HG03521 (cell line): ENCODE data around the gene LMO7.

ENCODE experiments used
- ATAC-seq: cut with Tn5 transposase; IDR thresholded peaks from one replicate; pipeline ENCODE4 v1.9.1; 2021; ENCODE audit warnings: mild to moderate bottlenecking, moderate library complexity; ENCODE audit not compliant: unreplicated experiment

The LMO7 gene

DNA sequence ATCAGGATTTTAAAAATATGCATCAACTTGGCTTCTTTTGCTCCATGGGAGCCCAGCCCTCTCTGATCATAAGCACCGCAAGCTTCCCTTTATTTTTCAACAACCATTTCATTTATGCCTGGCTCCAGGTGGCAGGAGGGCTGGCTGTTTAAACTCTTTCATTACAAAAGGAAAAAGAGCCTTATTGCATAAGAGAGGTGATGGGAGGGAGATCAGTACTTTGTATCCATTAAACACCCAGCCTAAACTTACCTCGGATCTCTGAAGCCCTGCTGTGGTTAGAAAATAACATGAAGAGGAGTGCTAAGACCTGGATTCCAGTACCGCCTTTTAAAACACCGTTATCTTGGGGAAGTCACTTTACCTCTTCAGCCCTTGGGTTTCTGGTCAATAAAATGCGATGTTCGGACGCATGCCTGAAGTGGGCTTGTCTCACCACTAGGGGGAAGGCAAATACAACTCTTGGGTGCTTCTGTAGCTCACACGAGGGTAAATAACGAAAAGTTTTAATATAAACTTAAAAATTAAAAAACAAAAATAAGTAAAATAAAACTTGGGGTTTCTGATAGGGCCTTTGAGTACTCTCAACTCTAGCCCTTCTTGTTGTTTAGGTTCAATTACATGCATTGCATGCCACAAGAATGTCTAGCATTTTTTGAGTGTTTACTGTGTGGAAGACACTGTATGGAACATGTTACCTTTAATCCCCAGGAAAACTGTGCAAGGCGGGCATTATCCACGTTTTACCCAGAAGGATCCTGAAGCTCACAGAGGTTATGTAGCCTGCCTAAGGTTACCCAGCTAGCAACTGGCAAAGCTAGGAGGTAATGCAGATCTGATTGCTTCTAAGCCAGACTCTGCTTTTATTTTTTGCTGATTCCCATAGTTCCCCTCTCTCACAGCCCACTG, 240.3 kb downstream of the LMO7 start:
- ATAC-seq = peak; percentile 91

DNA sequence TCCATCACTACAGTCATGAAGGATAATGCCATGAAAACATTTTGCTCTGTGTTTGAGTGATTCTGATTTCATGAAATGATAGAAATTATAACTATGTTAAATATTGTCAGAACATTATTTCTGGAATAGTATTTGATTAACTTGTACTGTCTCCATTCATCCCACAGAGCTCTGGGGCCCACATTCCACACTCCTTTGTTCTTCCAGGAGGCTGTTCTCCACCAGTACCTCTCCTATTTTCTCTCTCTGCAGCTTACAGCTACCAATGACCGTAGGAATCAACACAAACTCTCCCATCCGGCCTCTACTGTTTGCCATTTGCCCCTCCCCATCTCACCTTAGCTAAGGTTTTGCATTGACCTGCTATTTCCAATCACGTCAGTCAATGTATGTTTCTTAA, 240.9 kb downstream of the LMO7 start:
- ATAC-seq = no peak

DNA sequence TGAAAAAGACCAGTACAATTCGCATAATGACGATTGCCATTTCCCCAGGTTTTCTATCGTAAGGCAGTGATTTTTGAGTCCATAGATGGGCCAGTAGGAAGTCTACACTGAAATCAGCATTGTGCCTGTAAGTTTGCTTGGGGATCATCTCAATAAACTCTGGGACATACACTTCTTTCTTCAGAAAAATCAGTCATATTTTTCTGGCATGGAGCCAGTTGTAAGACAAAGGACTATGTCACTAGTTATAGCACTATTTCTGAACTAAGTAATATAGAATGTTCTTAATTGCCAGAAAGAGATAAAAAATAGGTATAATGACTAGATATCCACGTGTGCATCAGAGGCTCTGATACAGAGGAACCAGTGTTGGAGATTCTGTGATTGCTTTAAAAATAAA, 243.5 kb downstream of the LMO7 start:
- ATAC-seq = no peak

DNA sequence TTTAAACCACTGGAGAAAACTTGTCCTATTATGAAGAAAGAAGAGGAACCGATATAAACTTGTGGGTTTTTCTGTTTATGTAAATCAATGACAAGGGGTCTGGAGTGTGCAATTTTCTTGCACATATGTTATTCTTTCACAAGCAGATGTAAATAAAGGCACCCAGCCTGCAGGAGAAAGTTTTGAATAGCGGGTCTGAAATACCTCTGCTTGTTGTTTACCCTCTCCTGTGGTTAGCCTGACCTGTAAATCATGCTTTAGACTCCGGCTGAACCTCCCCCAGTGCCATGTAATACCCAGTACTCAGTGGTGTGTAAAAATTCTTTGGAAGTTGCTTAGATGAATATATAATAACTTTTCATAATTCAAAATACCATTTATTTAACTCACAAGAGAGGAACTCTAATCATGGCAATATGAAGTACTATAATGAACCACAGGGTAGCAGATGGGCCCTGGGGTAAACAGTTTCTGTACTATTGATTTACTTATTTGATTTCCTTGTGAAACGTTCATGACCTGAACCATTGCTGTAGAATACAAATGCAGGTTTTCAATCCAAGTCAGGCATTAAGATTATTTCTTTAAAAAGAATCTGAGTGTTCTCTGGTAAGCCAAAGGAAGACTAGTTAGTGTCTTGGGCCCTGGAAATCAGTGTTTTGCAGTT, 245.1 kb downstream of the LMO7 start:
- no peak for ATAC-seq

DNA sequence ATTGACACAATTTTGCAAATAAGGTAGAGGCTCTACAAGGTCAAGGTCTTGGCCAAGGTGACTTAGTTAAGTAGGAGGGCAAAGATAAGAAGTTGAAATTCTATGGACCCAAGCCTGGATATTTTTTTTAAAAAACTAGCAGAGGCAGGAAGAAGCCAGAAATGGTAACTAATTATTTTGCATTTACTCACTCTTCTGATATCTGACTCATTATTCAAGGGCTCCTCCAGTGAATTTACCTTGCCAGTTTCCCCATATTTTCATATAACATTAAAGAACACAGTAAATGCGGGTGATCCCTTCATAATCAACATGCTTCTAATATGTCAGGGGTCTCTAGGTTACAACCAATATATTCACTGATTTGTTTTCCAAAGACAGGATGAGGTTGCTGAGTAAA, 246.1 kb downstream of the LMO7 start:
- no peak for ATAC-seq

DNA sequence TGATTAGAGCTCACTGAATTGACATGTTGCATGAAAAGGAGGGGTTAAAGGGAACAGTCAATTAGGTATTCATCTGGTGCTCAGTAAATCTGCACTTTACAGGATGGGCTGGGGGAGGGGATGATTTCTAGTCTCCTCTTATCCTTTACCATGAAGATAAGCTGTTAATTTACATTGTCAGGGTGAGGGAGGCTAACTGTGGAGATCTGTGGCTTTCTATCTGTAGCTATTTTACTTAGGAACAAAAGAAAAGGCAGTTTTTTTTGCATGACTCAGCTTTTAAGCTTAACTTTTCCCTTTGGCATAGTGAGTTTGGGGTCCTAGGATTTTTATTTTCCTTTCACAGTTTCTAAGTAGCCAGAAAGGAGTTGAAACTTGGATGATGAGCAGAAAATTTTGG, 253.3 kb downstream of the LMO7 start:
- no peak for ATAC-seq

DNA sequence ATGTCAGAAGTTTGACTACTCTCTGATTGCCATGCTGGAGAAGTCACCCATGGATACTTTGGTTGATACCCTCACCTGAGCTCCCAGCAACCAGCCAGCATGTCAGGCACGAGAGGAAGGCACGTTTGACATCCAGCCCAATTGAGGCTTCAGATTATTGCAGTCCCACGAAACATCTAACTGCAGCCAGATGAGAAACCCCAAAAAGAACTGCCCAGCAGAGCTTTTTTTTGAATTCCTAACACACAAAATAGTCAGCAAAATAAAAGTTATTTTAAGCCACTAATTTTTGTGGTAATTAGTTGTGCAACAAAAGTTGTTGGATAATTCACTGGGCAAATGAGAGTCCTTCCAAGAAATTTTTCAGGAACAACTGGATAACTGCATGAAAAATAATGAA, 259.0 kb downstream of the LMO7 start:
- ATAC-seq = no peak

DNA sequence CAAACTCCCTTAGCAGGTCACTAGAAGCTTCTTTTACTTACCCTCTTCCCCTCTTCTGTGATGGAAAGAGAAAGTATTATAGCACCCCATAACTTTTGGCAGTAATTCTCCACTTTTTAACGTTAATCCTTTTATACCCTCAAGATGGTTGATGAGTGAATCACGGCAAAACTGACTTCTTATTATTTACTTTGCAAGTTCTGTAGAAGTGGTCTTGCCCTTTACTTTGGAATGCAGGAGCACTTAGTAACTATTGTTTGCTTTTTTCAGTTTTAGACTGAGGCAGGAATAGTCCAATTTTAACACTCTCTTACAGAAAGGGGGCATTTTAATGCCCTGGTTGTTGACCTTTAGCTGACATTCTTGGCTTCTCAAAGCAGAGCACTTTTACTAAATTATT, 260.1 kb downstream of the LMO7 start:
- no peak for ATAC-seq

DNA sequence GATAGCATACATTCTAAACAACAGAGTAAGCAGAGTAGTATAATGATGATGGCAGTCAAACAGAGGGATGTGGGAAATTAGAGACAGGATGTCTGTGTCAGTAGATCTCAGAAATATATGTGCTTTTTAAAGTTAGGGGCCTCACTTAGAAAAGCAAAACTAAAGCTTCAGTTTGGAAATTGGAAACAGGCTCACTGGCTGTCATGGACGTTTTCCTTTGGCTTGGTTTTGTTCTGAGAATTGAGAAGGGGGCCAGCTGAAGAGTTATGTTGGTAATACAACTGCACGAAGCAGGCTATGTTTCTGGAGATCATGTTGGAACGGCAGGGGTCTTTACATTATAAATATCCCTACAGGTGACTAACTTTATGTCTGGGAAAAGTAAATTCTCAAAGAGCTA, 261.3 kb downstream of the LMO7 start:
- ATAC-seq = no peak

DNA sequence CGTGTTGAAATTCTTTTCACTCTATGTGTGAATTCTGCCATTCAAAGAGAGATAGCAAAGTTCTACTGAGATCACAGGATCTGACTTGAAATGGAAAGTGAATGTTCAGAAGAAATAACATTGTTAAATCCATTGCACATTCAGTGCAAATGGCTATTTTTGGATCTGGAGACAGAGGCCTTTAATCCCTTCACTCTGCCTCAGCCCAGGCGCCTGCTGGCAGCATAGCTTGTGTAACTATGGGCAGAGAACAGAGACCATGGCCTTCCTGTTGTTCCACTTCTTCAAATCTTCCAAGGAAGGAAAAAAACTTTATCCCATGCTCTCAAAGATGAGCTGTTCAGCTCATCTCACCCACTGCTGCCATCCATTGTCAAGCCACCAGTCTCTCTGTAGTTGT, 265.4 kb downstream of the LMO7 start:
- no peak for ATAC-seq

DNA sequence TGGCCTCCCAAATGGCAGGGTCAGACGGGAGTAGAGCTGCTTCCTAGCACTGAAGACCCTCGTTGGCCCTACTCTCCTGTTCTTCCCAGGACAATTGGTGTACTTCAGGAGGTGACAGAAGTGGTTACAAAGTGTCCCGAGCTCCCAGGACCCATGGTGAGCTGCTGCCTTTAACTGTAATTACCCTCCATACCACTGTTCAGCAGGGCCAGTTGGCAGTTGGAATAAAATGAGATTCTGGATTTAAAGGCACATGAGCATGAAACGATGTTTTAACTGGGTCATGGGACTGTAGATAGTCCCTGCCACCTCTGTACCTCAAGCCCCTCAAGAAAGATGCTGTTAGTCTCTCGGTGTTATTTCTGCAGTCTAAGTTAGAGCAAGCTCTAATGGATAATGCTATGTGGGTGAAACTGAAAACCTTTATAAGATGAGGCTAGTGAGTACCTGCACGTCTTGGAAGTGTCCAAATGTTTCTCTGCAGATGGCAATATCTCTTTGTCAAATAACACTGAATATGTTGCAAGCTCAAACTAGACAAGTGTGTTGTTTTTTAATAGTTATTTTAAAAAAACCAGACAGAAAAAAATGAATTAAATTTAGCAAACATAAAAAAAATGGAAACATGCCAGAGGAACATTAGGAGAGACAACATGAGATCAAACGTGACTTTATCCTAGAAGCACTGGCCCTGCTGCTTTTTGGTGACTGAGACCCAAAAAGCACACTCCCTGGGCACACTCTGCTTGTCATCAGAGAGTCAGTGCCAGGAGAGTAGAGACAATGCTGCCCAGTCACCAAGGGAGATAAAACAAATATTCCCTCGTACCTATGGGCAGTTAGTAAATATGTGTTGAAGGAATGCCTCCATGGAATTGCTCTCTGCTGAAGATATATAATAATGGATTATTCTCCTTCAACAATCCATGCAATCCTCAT, 266.3 kb downstream of the LMO7 start:
- ATAC-seq = no peak

DNA sequence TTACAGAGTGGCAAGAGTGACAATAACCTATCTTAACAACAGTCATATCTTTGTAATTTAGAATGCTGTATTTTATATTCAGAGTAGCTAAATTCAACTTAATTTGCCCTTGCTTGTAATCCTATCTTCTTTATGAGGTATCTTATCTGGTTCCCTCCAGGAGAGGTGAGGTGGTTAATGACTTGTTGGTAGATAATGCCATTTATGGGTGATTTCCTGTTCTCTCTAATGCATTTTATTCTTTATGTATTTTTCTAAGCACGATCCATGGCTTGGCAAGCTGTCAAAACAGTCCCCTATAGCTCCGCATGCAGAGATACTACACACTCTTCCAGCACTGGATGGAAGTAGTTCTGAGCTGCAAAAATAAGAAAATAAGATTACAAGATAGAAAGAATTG, 267.9 kb downstream of the LMO7 start:
- no peak for ATAC-seq

DNA sequence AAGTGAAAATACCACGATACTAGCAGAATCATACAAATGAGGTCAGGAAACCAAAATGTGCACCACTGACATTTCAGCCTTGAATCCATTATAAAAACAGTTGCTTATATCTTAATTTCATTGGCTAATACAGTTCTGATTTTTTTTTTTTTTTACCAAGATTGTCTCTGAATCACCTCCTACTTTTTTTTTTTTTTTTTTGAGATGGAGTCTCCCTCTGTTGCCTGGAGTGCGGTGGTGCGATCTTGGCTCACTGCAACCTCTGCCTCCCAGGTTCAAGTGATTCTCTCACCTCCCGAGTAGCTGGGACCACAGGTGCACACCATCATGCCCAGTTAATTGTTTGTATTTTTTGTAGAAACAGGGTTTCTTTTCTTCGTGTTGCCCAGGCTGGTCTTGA, 270.2 kb downstream of the LMO7 start:
- no peak for ATAC-seq

DNA sequence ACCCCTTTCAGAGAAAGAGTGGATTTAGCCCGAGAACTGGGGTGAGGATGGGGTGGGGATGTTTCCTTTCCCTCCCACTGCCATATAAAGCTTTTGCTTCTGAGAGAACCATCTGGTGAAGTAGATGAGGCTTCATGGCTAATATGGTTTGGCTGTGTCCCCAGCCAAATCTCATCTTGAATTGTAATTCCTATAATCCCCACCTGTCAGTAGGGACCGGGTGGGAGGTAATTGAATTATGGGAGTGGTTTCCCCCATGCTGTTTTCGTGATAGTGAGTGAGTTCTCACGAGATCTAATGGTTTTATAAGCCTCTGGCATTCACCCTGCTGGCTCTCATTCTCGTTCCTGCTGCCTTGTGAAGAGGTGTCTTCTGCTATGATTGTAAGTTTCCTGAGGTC, 270.9 kb downstream of the LMO7 start:
- ATAC-seq = no peak

DNA sequence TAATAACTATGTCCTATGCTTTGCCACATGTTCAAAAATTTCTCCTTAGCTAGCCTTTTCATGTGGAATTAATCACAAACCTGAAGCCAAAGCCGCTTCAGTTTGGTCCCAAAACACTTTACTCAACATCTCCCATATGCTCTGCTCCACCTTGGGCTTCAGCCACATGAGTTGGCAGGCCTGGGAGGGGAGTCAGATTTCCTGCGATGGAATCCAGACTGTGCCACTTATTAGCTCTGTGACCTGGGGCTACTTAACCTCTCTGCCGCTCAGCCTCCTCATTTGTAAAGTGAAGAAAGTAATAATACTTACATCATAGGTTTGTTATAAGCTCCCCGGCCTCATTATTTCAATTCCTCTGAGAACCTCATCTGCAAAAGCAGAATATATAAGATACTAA, 272.0 kb downstream of the LMO7 start:
- no peak for ATAC-seq
